Type B pancreatic cell (in vitro differentiated cells): ENCODE results near the gene CCDC195. TPM values are rescaled to one million over a fixed set of nuclear protein-coding genes. Genes with fewer than 3 reads are reported as not detected.

Experiments
- DNase-seq: peaks from one replicate; pipeline ENCODE4 v3.0.0; 2021; ENCODE audit warnings: mixed read lengths; ENCODE audit not compliant: unreplicated experiment; ENCODE audit errors: extremely low spot score
- H3K27ac Mint-ChIP-seq: 2 replicates; pipeline ENCODE4 v1.8.0; 2021; ENCODE audit warnings: mild to moderate bottlenecking, mixed read lengths
- H3K27me3 Mint-ChIP-seq: 2 replicates; pipeline ENCODE4 v1.8.0; 2021; ENCODE audit warnings: mixed read lengths
- H3K36me3 Mint-ChIP-seq: 2 replicates; pipeline ENCODE4 v1.8.0; 2021; ENCODE audit warnings: mixed read lengths
- H3K4me1 Mint-ChIP-seq: one replicate; pipeline ENCODE4 v1.8.0; 2021; ENCODE audit warnings: mixed read lengths; ENCODE audit not compliant: unreplicated experiment
- H3K4me3 Mint-ChIP-seq: 2 replicates; pipeline ENCODE4 v1.8.0; 2021; ENCODE audit warnings: mild to moderate bottlenecking, mixed read lengths
- H3K9me3 Mint-ChIP-seq: 2 replicates; pipeline ENCODE4 v1.8.0; 2021; ENCODE audit warnings: mixed read lengths
- total RNA-seq: library from RNA; stranded (reverse); gene quantifications from 2 replicates; pipeline ENCODE4 v1.2.1, GENCODE V29; 2021; ENCODE audit warnings: low replicate concordance
- TF ChIP-seq, protein P1 (sequence below): fragments of 200-600 bp; sonication (generic); conservative IDR thresholded peaks from 2 replicates; pipeline ENCODE4 v1.5.0; 2021; ENCODE audit warnings: antibody characterized with exemption, mild to moderate bottlenecking

Gene CCDC195
- total RNA-seq, 1 donor from 2014 or later = not detected

DNA sequence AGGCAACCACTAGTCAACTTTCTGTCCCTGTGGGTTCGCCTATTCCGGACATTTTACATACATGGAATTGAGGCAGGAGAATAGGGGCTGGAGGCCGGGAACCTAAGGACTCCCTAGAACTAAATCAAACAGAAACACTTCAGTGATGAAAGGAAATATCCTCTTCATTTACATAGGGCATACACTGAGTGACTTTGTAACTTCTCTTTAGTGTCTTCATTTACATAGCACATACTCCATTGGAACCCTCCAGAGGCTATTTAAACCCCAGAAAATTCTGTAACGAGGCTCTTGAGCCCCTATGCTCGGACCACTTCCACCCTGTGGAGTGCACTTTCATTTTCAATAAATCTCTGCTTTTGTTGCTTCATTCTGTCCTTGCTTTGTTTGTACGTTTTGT is 56.5 kb downstream of the CCDC195 start:
- Mint-ChIP-seq H3K36me3 (no peaks in the 10 kb centered on the region), H3K4me1 (no peaks in the 10 kb centered on the region), H3K9me3 (peaks cover 9% of the 10 kb centered on the region), H3K27me3 (no peaks in the 10 kb centered on the region), H3K27ac (no peak overlapping the region), H3K4me3 (no peak overlapping the region)
- no peak for DNase-seq
- TF ChIP-seq, protein P1, sequence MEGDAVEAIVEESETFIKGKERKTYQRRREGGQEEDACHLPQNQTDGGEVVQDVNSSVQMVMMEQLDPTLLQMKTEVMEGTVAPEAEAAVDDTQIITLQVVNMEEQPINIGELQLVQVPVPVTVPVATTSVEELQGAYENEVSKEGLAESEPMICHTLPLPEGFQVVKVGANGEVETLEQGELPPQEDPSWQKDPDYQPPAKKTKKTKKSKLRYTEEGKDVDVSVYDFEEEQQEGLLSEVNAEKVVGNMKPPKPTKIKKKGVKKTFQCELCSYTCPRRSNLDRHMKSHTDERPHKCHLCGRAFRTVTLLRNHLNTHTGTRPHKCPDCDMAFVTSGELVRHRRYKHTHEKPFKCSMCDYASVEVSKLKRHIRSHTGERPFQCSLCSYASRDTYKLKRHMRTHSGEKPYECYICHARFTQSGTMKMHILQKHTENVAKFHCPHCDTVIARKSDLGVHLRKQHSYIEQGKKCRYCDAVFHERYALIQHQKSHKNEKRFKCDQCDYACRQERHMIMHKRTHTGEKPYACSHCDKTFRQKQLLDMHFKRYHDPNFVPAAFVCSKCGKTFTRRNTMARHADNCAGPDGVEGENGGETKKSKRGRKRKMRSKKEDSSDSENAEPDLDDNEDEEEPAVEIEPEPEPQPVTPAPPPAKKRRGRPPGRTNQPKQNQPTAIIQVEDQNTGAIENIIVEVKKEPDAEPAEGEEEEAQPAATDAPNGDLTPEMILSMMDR = no peak

DNA sequence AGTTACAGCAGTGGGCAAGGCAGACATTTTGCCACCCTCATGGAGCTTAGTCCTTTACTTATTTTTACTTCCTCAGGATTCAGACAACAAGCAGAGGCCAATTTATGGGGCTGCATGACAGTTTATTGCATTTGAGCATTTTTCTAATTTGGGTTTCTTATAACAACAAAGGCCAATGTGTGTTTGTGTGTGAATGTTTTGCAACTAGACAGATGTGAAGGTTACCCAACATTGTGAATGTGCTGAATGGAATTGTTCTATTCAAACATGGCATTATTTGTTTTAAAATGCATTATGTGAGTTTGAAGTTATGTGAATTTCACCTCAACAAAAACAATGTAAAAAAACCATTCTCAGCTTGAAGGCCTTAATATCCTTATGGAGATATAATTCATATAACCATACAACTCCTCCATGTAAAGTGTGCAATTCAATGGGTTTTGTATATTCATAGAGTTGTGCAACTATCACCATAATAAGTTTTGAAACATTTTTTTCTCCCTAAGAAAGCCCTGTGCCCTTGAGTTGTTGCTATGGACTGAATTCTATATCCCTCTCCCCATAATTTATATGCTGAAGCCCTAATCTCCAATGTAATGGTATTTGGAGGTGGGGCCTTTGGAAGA is 57.3 kb downstream of the CCDC195 start:
- no peak for DNase-seq
- Mint-ChIP-seq H3K27me3 (no peaks in the 10 kb centered on the region), H3K9me3 (peaks cover 13% of the 10 kb centered on the region), H3K4me1 (no peaks in the 10 kb centered on the region), H3K4me3 (no peak overlapping the region), H3K36me3 (no peaks in the 10 kb centered on the region), H3K27ac (no peak overlapping the region)
- TF ChIP-seq, protein P1 = no peak

DNA sequence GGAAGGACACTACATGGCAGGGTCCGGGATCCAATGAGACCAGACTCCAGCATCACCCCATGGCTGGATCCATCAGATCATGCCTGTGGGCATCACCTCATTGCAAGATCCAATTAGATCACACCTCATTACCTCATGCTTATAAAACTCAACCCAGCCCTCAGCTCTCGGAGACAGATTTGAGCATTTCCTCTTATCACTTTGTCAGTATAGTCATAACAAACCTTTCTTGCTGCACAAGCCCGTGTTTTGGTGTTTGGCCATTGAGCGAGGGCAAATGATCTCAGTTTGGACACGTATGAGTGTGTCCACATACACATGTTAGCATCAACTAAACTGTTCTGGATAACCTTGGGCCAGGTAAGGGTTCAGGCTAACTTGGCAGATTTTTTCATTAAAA is 58.8 kb downstream of the CCDC195 start:
- no peak overlapping the region for H3K27ac Mint-ChIP-seq
- H3K36me3 Mint-ChIP-seq = no peaks in the 10 kb centered on the region
- H3K27me3 Mint-ChIP-seq = no peaks in the 10 kb centered on the region
- no peaks in the 10 kb centered on the region for H3K4me1 Mint-ChIP-seq
- H3K4me3 Mint-ChIP-seq = no peak overlapping the region
- peaks cover 9% of the 10 kb centered on the region for H3K9me3 Mint-ChIP-seq
- no peak for DNase-seq
- TF ChIP-seq, protein P1 = no peak

GRCh38 chr2:224655006-224655537 is 61.1 kb downstream of the CCDC195 start:
- Mint-ChIP-seq H3K4me3 (no peak overlapping the region), H3K27me3 (no peaks in the 10 kb centered on the region), H3K9me3 (peaks cover 5% of the 10 kb centered on the region), H3K4me1 (no peaks in the 10 kb centered on the region), H3K27ac (no peak overlapping the region), H3K36me3 (no peaks in the 10 kb centered on the region)
- no peak for DNase-seq
- TF ChIP-seq, protein P1 = no peak

Other genes starting within 250 kb of the CCDC195 start
- 83.3 and 87.2 TPM in 2 replicates for gene CUL3, start 131.0 kb downstream of the CCDC195 start, total RNA-seq